K562 (cell line): ENCODE data around the gene FSTL1. TPM values are rescaled to one million over a fixed set of nuclear protein-coding genes. Genes with fewer than 3 reads are reported as not detected.

Experiments
- ATAC-seq: fragments of 200-7000 bp; cut with Tn5 transposase; 3 replicates; pipeline ENCODE4 v1.9.1; 2020; ENCODE audit warnings: moderate library complexity
- BruUV-seq: library from RNA; stranded (reverse); fragments of 400-500 nt; replicated peaks from 2 replicates; lab custom pipeline; 2021; lab: Mats Ljungman, UMichigan
- CTCF ChIA-PET: fragments of 300-600 bp; formaldehyde crosslinking; extraction: SDS; loops from one replicate; lab custom pipeline; 2021; ENCODE audit warnings: low intra/inter-chr PET ratio; lab: Yijun Ruan, JAX
- POLR2A ChIA-PET: fragments of 300-600, 350-650 bp; sonication (Branson Sonifier 250); formaldehyde crosslinking; extraction: SDS; loops from one replicate; lab custom pipeline; 2021; ENCODE audit warnings: antibody characterized with exemption, inconsistent platforms; lab: Yijun Ruan, JAX
- DNase-seq, 4 experiments: peaks; one replicate each; pipeline versions ENCODE4 v3.0.0 to v3.0.0-alpha.2; 2011 to 2018; ENCODE audit warnings: low spot score in 3 of 4, mixed read lengths in 3 of 4; ENCODE audit errors: extremely low read depth in 1 of 4
- FAIRE-seq: peaks from 2 replicates; lab custom pipeline; 2011; peaks lifted over from hg19 to GRCh38; lab: Jason Lieb, UNC
- H2AFZ ChIP-seq: 2 replicates; pipeline ENCODE4 v1.6.0; 2011; ENCODE audit warnings: low read depth, low read length, control low read depth, inconsistent platforms
- H3K27ac ChIP-seq: fragments of 200-600 bp; 3 replicates; pipeline ENCODE4 v1.8.0; 2011; ENCODE audit warnings: low read depth, mild to moderate bottlenecking, control low read depth, inconsistent platforms, low read length, moderate library complexity, mixed read lengths; ENCODE audit errors: extremely low read depth
- H3K27me3 ChIP-seq, 2 experiments: fragments of 300-600 bp in 1 of 2; 2 replicates in 1 of 2; 3 replicates in 1 of 2; pipeline versions ENCODE4 v1.6.0 to v1.8.0; 2011; ENCODE audit warnings: inconsistent platforms in 2 of 2, low read length in 2 of 2, mild to moderate bottlenecking in 1 of 2, mixed read lengths in 1 of 2, moderate library complexity in 1 of 2; ENCODE audit not compliant: control insufficient read depth in 2 of 2, insufficient read depth in 2 of 2
- H3K36me3 ChIP-seq: fragments of 300-600 bp; 3 replicates; pipeline ENCODE4 v1.8.0; 2011; ENCODE audit warnings: mild to moderate bottlenecking, low read length, inconsistent platforms; ENCODE audit not compliant: control insufficient read depth, insufficient read depth
- H3K4me1 ChIP-seq, 2 experiments: fragments of 200-600 bp in 1 of 2; replicated peaks in 1 of 2; 2 replicates in 1 of 2; 3 replicates in 1 of 2; pipeline versions ENCODE4 v1.5.1 to v1.8.0; 2011; ENCODE audit warnings: inconsistent platforms in 2 of 2, low read length in 2 of 2, mild to moderate bottlenecking in 1 of 2, mixed read lengths in 1 of 2, moderate library complexity in 1 of 2; ENCODE audit not compliant: control insufficient read depth in 2 of 2, insufficient read depth in 2 of 2
- H3K4me2 ChIP-seq: 2 replicates; pipeline ENCODE4 v1.6.1; 2011; ENCODE audit warnings: low read length, control low read depth, inconsistent platforms, mixed read lengths; ENCODE audit not compliant: insufficient read depth
- H3K4me3 ChIP-seq: fragments of 200-600 bp; sonication (generic), shearing (Covaris generic); 2 replicates; pipeline ENCODE4 v1.5.1; 2016; ENCODE audit warnings: control low read depth, inconsistent platforms
- H3K79me2 ChIP-seq: fragments of 200-600 bp; 3 replicates; pipeline ENCODE4 v1.8.0; 2011; ENCODE audit warnings: low read length, inconsistent platforms; ENCODE audit not compliant: control insufficient read depth, insufficient read depth
- H3K9ac ChIP-seq, 2 experiments: 2 replicates each; pipeline versions ENCODE4 v1.6.0 to v1.6.1; 2011; ENCODE audit warnings: low read depth in 2 of 2, low read length in 2 of 2, control low read depth in 1 of 2, inconsistent platforms in 1 of 2, mild to moderate bottlenecking in 1 of 2, mixed read lengths in 1 of 2; ENCODE audit not compliant: insufficient read depth in 1 of 2
- H3K9me1 ChIP-seq: one replicate; pipeline ENCODE4 v1.6.0; 2011; ENCODE audit warnings: inconsistent platforms, mild to moderate bottlenecking, low read length, moderate library complexity; ENCODE audit not compliant: control insufficient read depth, insufficient read depth
- H3K9me3 ChIP-seq: replicated peaks from 2 replicates; pipeline ENCODE4 v1.5.1; 2011; ENCODE audit warnings: low read depth, low read length, inconsistent platforms; ENCODE audit not compliant: control insufficient read depth, insufficient read depth
- H4K20me1 ChIP-seq: replicated peaks from 2 replicates; pipeline ENCODE4 v1.6.1; 2011; ENCODE audit warnings: low read length, inconsistent platforms, mixed read lengths; ENCODE audit not compliant: control insufficient read depth, insufficient read depth
- NFYB ChIP-seq: IDR thresholded peaks from 2 replicates; pipeline ENCODE4 v1.6.1; 2011; ENCODE audit warnings: mild to moderate bottlenecking, moderate library complexity; ENCODE audit not compliant: insufficient read length; ENCODE audit errors: extremely low read depth
- WGBS: fragments of 100-300 bp; shearing (Covaris generic); methylation state at CpG from one replicate; pipeline ENCODE4 v1.1.6; 2016; ENCODE audit warnings: low coverage, mixed read lengths; ENCODE audit not compliant: insufficient coverage; ENCODE audit errors: missing lambda C conversion rate; 5-methylcytosine and 5-hydroxymethylcytosine counted together
- in situ Hi-C: fragments of 300-500 bp; cut with MboI; formaldehyde crosslinking; loops from 4 replicates; pipeline ENCODE4 v1.15.0; 2018; ENCODE audit warnings: inconsistent platforms, mixed read lengths
- intact Hi-C: fragments of 100-400 bp; cut with micrococcal nuclease; formaldehyde crosslinking; loops from 2 replicates; pipeline ENCODE4 v1.14.2; 2022
- polyA plus RNA-seq, 8 experiments: library from polyadenylated mRNA; depleted of rRNA in 4 of 8; stranded (reverse) in 5 of 8; unstranded in 3 of 8; fragments of >200 nt; fragmentation: Nextera tagmentation in 2 of 8; fragmentation: Illumina TruSeq in 1 of 8; extraction: Ambion mirVana in 2 of 8; extraction: Trizol in 1 of 8; gene quantifications; 2 replicates each; pipeline versions ENCODE4 v1.2.1 to v1.2.3, GENCODE V29; 2011 to 2014; ENCODE audit warnings: inconsistent platforms in 1 of 8, missing spikeins in 1 of 8
- total RNA-seq, 7 experiments: library from RNA; depleted of rRNA in 6 of 7; stranded (reverse); fragments of >200 nt in 6 of 7; fragmentation: Illumina TruSeq in 2 of 7; extraction: Trizol in 2 of 7; gene quantifications; 2 replicates each; pipeline versions ENCODE4 v1.2.1 to v1.2.3, GENCODE V29; 2011 to 2021; ENCODE audit warnings: low replicate concordance in 1 of 7
- TF ChIP-seq, protein P1 (sequence below): sonication (generic); formaldehyde crosslinking; IDR thresholded peaks from 2 replicates; pipeline ENCODE4 v1.8.0; 2023; ENCODE audit warnings: missing genetic modification reagents, mild to moderate bottlenecking, borderline replicate concordance
- TF ChIP-seq, protein P2 (sequence below), 2 experiments: fragments of 450-650 bp; IDR thresholded peaks; 2 replicates each; pipeline ENCODE4 v1.6.1; 2018; ENCODE audit warnings: mild to moderate bottlenecking in 2 of 2, low read depth in 1 of 2; ENCODE audit not compliant: partially characterized antibody in 2 of 2

Gene FSTL1
- total and polyA plus RNA-seq, 9 of the 15 experiments (the other 6 are each of a cell fraction or from before 2014, with no cell fraction given) = 0.01 to 0.58 (median 0.08) TPM; not detected in 2

DNA sequence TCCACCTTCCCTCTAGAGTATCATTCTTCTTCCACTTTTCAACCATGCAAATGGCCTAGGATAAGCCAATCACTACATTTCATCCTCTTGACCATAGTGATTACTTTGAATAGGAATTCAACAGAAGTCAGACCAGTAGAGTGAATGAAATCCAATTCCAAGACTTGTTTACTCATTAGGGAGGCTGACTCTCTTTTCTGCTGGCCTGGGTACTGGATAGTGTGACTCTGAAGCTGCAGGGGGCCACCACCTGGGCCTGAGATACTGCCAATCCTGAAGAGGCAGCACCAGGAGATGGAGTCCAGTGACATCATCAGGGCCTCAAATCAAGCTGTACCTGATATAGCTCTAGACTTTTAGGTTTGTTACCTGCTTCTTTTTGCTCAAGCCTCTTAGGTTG is 7.0 kb upstream of the FSTL1 start (continued):
- TF ChIP-seq, protein P1, sequence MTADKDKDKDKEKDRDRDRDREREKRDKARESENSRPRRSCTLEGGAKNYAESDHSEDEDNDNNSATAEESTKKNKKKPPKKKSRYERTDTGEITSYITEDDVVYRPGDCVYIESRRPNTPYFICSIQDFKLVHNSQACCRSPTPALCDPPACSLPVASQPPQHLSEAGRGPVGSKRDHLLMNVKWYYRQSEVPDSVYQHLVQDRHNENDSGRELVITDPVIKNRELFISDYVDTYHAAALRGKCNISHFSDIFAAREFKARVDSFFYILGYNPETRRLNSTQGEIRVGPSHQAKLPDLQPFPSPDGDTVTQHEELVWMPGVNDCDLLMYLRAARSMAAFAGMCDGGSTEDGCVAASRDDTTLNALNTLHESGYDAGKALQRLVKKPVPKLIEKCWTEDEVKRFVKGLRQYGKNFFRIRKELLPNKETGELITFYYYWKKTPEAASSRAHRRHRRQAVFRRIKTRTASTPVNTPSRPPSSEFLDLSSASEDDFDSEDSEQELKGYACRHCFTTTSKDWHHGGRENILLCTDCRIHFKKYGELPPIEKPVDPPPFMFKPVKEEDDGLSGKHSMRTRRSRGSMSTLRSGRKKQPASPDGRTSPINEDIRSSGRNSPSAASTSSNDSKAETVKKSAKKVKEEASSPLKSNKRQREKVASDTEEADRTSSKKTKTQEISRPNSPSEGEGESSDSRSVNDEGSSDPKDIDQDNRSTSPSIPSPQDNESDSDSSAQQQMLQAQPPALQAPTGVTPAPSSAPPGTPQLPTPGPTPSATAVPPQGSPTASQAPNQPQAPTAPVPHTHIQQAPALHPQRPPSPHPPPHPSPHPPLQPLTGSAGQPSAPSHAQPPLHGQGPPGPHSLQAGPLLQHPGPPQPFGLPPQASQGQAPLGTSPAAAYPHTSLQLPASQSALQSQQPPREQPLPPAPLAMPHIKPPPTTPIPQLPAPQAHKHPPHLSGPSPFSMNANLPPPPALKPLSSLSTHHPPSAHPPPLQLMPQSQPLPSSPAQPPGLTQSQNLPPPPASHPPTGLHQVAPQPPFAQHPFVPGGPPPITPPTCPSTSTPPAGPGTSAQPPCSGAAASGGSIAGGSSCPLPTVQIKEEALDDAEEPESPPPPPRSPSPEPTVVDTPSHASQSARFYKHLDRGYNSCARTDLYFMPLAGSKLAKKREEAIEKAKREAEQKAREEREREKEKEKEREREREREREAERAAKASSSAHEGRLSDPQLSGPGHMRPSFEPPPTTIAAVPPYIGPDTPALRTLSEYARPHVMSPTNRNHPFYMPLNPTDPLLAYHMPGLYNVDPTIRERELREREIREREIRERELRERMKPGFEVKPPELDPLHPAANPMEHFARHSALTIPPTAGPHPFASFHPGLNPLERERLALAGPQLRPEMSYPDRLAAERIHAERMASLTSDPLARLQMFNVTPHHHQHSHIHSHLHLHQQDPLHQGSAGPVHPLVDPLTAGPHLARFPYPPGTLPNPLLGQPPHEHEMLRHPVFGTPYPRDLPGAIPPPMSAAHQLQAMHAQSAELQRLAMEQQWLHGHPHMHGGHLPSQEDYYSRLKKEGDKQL (CRISPR knock-in tag) = no peak

DNA sequence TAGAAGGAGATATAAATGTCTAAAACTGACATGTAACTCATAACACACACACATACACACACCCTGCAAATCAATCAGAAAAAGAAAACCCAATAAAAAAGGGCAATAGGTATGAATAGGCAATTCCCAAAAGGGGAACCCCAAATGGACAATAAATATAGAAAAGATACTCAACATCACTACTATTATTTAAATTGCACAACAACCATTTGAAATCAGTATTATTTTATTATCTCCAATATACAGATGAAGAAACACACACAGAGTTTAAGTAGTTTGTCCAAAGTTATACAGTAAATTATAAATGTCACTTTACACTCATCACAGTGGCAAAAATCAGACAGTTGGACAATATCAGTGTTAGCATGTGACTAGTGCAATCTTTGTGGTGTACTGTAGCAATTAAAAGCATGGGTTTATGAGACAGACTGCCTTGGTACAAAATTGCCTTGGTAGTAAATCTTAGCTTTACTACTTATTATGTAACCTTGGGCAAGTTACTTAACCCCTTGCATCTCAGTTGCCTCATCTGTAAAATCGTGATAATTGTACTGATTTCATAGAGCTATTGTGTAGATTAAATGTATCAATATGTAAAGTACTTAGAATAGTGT is 3.4 kb upstream of the FSTL1 start:
- CTCF ChIA-PET = no interaction called here
- BruUV-seq = no TSS peak
- no peak for FAIRE-seq

More for the DNA sequence above, 3.4 kb upstream of the FSTL1 start:
- Histone ChIP-seq H3K27me3 (peaks cover 7 to 14% of the 10 kb centered on the region in 2 experiments; a peak in 4 of 5 replicates), H3K4me1 (peaks cover 0 to 10% of the 10 kb centered on the region in 2 experiments; a peak in 2 of 5 replicates), H3K9me1 (no peaks in the 10 kb centered on the region), H3K27ac (no peak overlapping the region), H3K4me2 (no peak overlapping the region), H4K20me1 (no peaks in the 10 kb centered on the region), H2AFZ (no peak overlapping the region), H3K36me3 (no peaks in the 10 kb centered on the region), H3K9ac (no peak overlapping the region), H3K79me2 (no peaks in the 10 kb centered on the region), H3K4me3 (no peak overlapping the region), H3K9me3 (no peaks in the 10 kb centered on the region)
- DNase-seq (no peak), ATAC-seq (no peak)
- POLR2A ChIA-PET = no interaction called here
- in situ Hi-C loops (loop anchor here (10.0 kb wide), 1 partner anchor 101 kb away; no protein-coding TSS in a partner anchor), intact Hi-C loops (no loop called here)
- WGBS = 0% methylated on average over 1 of the region's 1 CpG
- TF ChIP-seq, protein P2, sequence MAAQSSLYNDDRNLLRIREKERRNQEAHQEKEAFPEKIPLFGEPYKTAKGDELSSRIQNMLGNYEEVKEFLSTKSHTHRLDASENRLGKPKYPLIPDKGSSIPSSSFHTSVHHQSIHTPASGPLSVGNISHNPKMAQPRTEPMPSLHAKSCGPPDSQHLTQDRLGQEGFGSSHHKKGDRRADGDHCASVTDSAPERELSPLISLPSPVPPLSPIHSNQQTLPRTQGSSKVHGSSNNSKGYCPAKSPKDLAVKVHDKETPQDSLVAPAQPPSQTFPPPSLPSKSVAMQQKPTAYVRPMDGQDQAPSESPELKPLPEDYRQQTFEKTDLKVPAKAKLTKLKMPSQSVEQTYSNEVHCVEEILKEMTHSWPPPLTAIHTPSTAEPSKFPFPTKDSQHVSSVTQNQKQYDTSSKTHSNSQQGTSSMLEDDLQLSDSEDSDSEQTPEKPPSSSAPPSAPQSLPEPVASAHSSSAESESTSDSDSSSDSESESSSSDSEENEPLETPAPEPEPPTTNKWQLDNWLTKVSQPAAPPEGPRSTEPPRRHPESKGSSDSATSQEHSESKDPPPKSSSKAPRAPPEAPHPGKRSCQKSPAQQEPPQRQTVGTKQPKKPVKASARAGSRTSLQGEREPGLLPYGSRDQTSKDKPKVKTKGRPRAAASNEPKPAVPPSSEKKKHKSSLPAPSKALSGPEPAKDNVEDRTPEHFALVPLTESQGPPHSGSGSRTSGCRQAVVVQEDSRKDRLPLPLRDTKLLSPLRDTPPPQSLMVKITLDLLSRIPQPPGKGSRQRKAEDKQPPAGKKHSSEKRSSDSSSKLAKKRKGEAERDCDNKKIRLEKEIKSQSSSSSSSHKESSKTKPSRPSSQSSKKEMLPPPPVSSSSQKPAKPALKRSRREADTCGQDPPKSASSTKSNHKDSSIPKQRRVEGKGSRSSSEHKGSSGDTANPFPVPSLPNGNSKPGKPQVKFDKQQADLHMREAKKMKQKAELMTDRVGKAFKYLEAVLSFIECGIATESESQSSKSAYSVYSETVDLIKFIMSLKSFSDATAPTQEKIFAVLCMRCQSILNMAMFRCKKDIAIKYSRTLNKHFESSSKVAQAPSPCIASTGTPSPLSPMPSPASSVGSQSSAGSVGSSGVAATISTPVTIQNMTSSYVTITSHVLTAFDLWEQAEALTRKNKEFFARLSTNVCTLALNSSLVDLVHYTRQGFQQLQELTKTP (IDR thresholded peaks at IDR 0.05; ENCODE audit: low read depth in 1 of 2, partially characterized antibody in 2 of 2) = peak in 1 of 2 experiments; percentile 40
- TF ChIP-seq NFYB = no peak
